Fibroblast of lung (primary cell): ENCODE data around the gene ADD3.

Source experiments
- CTCF ChIP-seq, 2 donors: IDR thresholded peaks in 1 of 2; conservative IDR thresholded peaks in 1 of 2; 1 replicate in 1 of 2; 2 replicates in 1 of 2; pipeline ENCODE4 v1.5.1; 2011 to 2012; ENCODE audit warnings: low read length in 2 of 2, control low read depth in 1 of 2, inconsistent platforms in 1 of 2, low read depth in 1 of 2, mild to moderate bottlenecking in 1 of 2
- EZH2 ChIP-seq: IDR thresholded peaks from 2 replicates; pipeline ENCODE4 v1.5.1; 2012; ENCODE audit warnings: low read length, control low read depth, mild to moderate bottlenecking; ENCODE audit errors: missing control alignments

GRCh38 chr10:110052916-110053315 is 45.1 kb downstream of the ADD3 start:
- TF ChIP-seq CTCF (conservative IDR thresholded peaks at IDR 0.05 in 1 of 2, IDR thresholded peaks at IDR 0.05 in 1 of 2; ENCODE audit: low read depth in 1 of 2, low read length in 2 of 2) (no peak), EZH2 (no peak)
